ENCODE measurements around the gene SPACA6. TPM values are rescaled to one million over a fixed set of nuclear protein-coding genes. Genes with fewer than 3 reads are reported as not detected.

Gene SPACA6
- total and polyA plus RNA-seq, 8 donors, result 1.2 to 151 (median 9.6) TPM

DNA sequence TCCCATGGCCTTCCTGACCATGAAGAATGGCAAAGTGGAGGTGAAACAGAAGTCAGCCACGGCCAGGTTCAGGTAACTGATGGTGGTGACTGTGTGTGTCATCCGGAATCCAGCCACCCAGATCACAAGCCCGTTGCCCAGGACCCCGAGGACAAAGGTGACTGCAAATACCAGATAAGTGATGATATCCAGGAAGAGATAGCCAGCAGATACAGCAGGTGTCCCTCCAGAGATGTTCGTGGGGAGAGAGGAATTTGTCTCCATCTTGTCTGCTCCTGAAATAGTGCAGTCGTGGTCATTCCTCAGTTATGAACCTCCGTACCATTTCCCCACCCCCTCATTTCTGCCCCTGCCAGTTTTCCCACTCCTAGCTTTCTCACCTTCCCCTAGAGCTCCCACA lies 53.6 kb downstream of the SPACA6 start:
- H3K27ac ChIP-seq, result no peak overlapping the region
- no peak overlapping the region for H3K4me3 ChIP-seq
- intact Hi-C loops (cut with DNase I; ENCODE audit: low total_unique reads), result no loop called here
- H3K27me3 ChIP-seq, result peaks cover 0 to 13% (median 0%) of the 10 kb centered on the region in 3 donors
- DNase-seq, result no peak
- peaks cover 0 to 7% (median 0%) of the 10 kb centered on the region in 4 donors for H3K9me3 ChIP-seq
- H3K4me1 ChIP-seq, result no peaks in the 10 kb centered on the region
- WGBS, 5 donors, result 63 to 71% (median 66%) methylated on average over 7 of the region's 7 CpGs
- H3K36me3 ChIP-seq, result no peaks in the 10 kb centered on the region
- no peak for TF ChIP-seq POLR2A (IDR thresholded peaks at IDR 0.05)
- no peak for TF ChIP-seq POLR2AphosphoS5 (IDR thresholded peaks at IDR 0.05)
- no peak for TF ChIP-seq EP300 (IDR thresholded peaks at IDR 0.05)
- TF ChIP-seq, protein P1, sequence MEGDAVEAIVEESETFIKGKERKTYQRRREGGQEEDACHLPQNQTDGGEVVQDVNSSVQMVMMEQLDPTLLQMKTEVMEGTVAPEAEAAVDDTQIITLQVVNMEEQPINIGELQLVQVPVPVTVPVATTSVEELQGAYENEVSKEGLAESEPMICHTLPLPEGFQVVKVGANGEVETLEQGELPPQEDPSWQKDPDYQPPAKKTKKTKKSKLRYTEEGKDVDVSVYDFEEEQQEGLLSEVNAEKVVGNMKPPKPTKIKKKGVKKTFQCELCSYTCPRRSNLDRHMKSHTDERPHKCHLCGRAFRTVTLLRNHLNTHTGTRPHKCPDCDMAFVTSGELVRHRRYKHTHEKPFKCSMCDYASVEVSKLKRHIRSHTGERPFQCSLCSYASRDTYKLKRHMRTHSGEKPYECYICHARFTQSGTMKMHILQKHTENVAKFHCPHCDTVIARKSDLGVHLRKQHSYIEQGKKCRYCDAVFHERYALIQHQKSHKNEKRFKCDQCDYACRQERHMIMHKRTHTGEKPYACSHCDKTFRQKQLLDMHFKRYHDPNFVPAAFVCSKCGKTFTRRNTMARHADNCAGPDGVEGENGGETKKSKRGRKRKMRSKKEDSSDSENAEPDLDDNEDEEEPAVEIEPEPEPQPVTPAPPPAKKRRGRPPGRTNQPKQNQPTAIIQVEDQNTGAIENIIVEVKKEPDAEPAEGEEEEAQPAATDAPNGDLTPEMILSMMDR (IDR thresholded peaks at IDR 0.05), result no peak

DNA sequence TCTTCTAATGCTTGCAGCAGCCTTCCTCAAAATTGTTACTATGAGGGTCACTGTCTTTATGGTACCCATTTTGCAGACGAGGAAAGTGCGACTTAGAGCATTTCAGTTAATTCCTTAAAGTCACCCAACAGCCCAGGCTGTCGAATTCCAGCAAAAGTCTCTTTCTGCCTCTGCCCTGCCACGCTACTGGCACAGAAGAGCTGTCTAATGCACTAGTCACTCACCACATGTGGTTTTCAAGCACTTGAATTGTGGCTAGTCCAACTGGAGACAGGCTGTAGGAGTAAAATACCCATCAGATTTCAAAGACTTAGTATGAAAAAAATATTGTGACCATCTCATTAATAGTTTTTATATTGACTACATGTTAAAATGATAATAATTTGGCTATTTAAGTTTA lies 56.8 kb downstream of the SPACA6 start:
- Histone ChIP-seq H3K9me3 (peaks cover 0 to 7% (median 0%) of the 10 kb centered on the region in 4 donors), H3K4me1 (no peaks in the 10 kb centered on the region), H3K27me3 (peaks cover 0 to 13% (median 0%) of the 10 kb centered on the region in 3 donors), H3K36me3 (no peaks in the 10 kb centered on the region), H3K27ac (peak overlapping the region in 2 of 5 donors; percentile 70 to 72), H3K4me3 (peak overlapping the region in 2 of 4 donors; percentile 1 to 34)
- no peak for DNase-seq
- intact Hi-C loops (cut with DNase I; ENCODE audit: low total_unique reads), result no loop called here
- no peak for TF ChIP-seq POLR2AphosphoS5 (IDR thresholded peaks at IDR 0.05)
- TF ChIP-seq POLR2A (IDR thresholded peaks at IDR 0.05), result no peak
- TF ChIP-seq, protein P1 (IDR thresholded peaks at IDR 0.05), result no peak
- no peak for TF ChIP-seq EP300 (IDR thresholded peaks at IDR 0.05)
- 67 to 91% (median 81%) methylated on average over 4 of the region's 4 CpGs for WGBS, 5 donors

DNA sequence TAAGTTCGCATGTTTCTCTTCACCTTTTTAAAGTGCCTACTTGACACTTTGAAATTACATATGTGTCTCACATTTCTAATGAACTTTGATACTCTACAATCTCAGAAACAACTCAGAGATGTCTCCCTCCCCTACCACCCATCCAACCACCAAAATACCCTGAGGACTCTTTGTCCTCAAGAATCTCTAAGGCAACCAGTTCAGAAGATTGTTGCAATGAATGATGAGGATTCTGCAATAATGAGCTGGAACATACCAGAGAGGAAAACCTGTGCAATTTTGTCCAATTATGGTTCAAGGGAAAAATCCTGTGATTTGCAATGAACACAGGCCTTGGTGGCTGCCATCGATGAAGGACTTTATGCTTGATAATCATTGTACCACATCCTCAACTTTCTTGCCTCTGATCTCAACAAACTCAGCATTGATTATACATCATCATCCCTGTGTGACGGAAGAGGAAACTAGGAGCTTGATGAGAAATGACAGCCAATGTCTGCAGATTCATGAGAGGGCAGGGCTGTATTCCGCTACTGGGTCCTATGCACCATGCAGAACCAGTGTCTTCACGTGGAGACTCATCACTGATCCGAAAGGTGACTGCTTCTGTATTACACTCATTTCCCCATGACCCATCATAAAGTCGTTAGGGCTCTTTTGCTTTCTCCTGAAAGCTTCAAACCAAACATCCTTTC lies 57.4 kb downstream of the SPACA6 start:
- H3K9me3 ChIP-seq, result peaks cover 0 to 10% (median 0%) of the 10 kb centered on the region in 4 donors
- intact Hi-C loops (cut with DNase I; ENCODE audit: low total_unique reads), result no loop called here
- H3K27me3 ChIP-seq, result peaks cover 0 to 16% (median 0%) of the 10 kb centered on the region in 3 donors
- no peak for DNase-seq
- H3K27ac ChIP-seq, result peak overlapping the region in 3 of 5 donors; percentile 37 to 72 (median 70)
- no peaks in the 10 kb centered on the region for H3K4me1 ChIP-seq
- WGBS, 5 donors, result 73 to 88% (median 80%) methylated on average over 7 of the region's 7 CpGs
- TF ChIP-seq, protein P1 (IDR thresholded peaks at IDR 0.05), result no peak
- TF ChIP-seq EP300 (IDR thresholded peaks at IDR 0.05), result no peak
- TF ChIP-seq POLR2AphosphoS5 (IDR thresholded peaks at IDR 0.05), result no peak
- TF ChIP-seq POLR2A (IDR thresholded peaks at IDR 0.05), result no peak
- no peaks in the 10 kb centered on the region for H3K36me3 ChIP-seq
- H3K4me3 ChIP-seq, result peak overlapping the region in 2 of 4 donors; percentile 16 to 34

DNA sequence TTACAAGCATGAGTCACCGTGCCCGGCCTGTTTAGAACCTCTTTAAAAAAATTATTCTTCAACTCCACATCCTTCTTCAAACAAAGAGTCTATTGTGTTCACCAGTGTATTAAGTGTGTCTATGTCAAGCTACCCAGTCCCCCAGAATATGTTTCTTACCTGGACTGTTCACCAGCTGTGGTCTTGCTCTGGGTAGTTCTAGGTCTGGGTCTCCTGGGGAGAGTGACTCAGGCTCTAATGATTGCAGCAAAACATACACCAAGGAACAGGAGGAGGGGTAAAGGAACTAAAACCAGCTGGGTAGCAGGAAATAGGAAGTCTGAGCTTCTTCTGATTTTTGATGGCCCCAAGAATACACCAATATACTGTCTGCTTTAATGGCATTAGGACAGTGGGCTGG lies 58.5 kb downstream of the SPACA6 start, which contains the start of gene FPR1:
TSS of gene FPR1 (minus strand) at position 224 of the 400 bp plus-strand sequence. CDS start 4,884 bp downstream, outside the sequence.
- WGBS, 5 donors, result 28 to 59% (median 42%) methylated on average over 2 of the region's 2 CpGs

More for the DNA sequence above, 58.5 kb downstream of the SPACA6 start, which contains the start of gene FPR1:
- TF ChIP-seq POLR2AphosphoS5 (IDR thresholded peaks at IDR 0.05), result peak in 1 of 3 donors; percentile 51
- no peak for TF ChIP-seq POLR2A (IDR thresholded peaks at IDR 0.05)
- intact Hi-C loops (cut with DNase I; ENCODE audit: low total_unique reads), result no loop called here
- peaks cover 0 to 10% (median 0%) of the 10 kb centered on the region in 3 donors for H3K27me3 ChIP-seq
- peak within 1 kb of the TSS in 2 of 4 donors; percentile 16 to 34 for H3K4me3 ChIP-seq
- H3K36me3 ChIP-seq, result no peaks in the 10 kb centered on the region
- no peaks in the 10 kb centered on the region for H3K4me1 ChIP-seq
- peaks cover 0 to 14% (median 0%) of the 10 kb centered on the region in 4 donors for H3K9me3 ChIP-seq
- DNase-seq, result peak in 1 of 2 donors; percentile 24
- peak within 1 kb of the TSS in 3 of 5 donors; percentile 37 to 80 (median 70) for H3K27ac ChIP-seq

All from stomach (tissue), 9 donors.